H1 (cell line): ENCODE data around the gene GPR176. TPM values are rescaled to one million over a fixed set of nuclear protein-coding genes. Genes with fewer than 3 reads are reported as not detected.

Source experiments
- CTCF ChIA-PET: fragments of 300-600 bp; sonication (Branson Sonifier 250); formaldehyde crosslinking; loops from one replicate; lab custom pipeline; 2021; ENCODE audit not compliant: partially characterized antibody; lab: Charles Lee
- POLR2A ChIA-PET: fragments of 300-600 bp; sonication (Branson Sonifier 250); formaldehyde crosslinking; loops from one replicate; lab custom pipeline; 2021; ENCODE audit warnings: inconsistent platforms; ENCODE audit not compliant: partially characterized antibody; lab: Charles Lee
- DNase-seq, 2 experiments: peaks; one replicate each; pipeline versions ENCODE4 v3.0.0 to v3.0.0-alpha.2; 2010 to 2022; ENCODE audit warnings: low spot score in 2 of 2, low read depth in 1 of 2, mixed read lengths in 1 of 2
- FAIRE-seq: peaks from 2 replicates; lab custom pipeline; 2011; peaks lifted over from hg19 to GRCh38; lab: Jason Lieb, UNC
- H2AFZ ChIP-seq: 2 replicates; pipeline ENCODE4 v1.8.1; 2012; ENCODE audit warnings: low read length, inconsistent platforms
- H2AK5ac ChIP-seq: 2 replicates; pipeline ENCODE4 v1.6.1; 2013; ENCODE audit warnings: low read depth, low read length
- H2BK120ac ChIP-seq: replicated peaks from 2 replicates; pipeline ENCODE3; 2013; ENCODE audit warnings: low read depth, low read length, inconsistent platforms
- H2BK12ac ChIP-seq: 2 replicates; pipeline ENCODE4 v1.6.1; 2013; ENCODE audit warnings: low read depth, low read length
- H2BK15ac ChIP-seq: 2 replicates; pipeline ENCODE4 v1.6.1; 2013; ENCODE audit warnings: low read length
- H2BK20ac ChIP-seq: 2 replicates; pipeline ENCODE4 v1.6.1; 2013; ENCODE audit warnings: low read length
- H2BK5ac ChIP-seq: 2 replicates; pipeline ENCODE4 v1.6.1; 2013; ENCODE audit warnings: low read depth, low read length
- H3K14ac ChIP-seq: 2 replicates; pipeline ENCODE4 v1.6.1; 2013; ENCODE audit warnings: inconsistent platforms; ENCODE audit not compliant: insufficient read length
- H3K18ac ChIP-seq: 2 replicates; pipeline ENCODE4 v1.6.1; 2013; ENCODE audit warnings: low read length; ENCODE audit errors: extremely low read depth
- H3K23ac ChIP-seq: 2 replicates; pipeline ENCODE4 v1.6.1; 2013; ENCODE audit warnings: inconsistent platforms; ENCODE audit not compliant: insufficient read length
- H3K23me2 ChIP-seq: 2 replicates; pipeline ENCODE4 v1.6.1; 2013; ENCODE audit warnings: low read depth, low read length
- H3K27ac ChIP-seq: 2 replicates; pipeline ENCODE4 v1.6.1; 2011; ENCODE audit warnings: low read depth, low read length, inconsistent platforms
- H3K27me3 ChIP-seq, 4 experiments: replicated peaks in 1 of 4; 1 replicate in 1 of 4; 2 replicates in 3 of 4; pipeline versions ENCODE4 v1.6.1 to v1.8.1; 2011 to 2013; ENCODE audit warnings: low read length in 3 of 4, mild to moderate bottlenecking in 3 of 4, inconsistent platforms in 2 of 4, mixed read lengths in 2 of 4, moderate library complexity in 1 of 4; ENCODE audit not compliant: control insufficient read depth in 3 of 4, insufficient read depth in 3 of 4; ENCODE audit errors: extremely low read depth in 1 of 4
- H3K36me3 ChIP-seq, 4 experiments: 2 replicates each; pipeline versions ENCODE4 v1.6.1 to v1.8.1; 2011 to 2013; ENCODE audit warnings: mild to moderate bottlenecking in 4 of 4, low read length in 3 of 4, moderate library complexity in 2 of 4, control low read depth in 1 of 4, inconsistent platforms in 1 of 4; ENCODE audit not compliant: insufficient read depth in 4 of 4, control insufficient read depth in 2 of 4
- H3K4ac ChIP-seq: replicated peaks from 2 replicates; pipeline ENCODE3; 2013; ENCODE audit warnings: low read length, low read depth, mixed read lengths, inconsistent platforms; ENCODE audit not compliant: insufficient read length
- H3K4me1 ChIP-seq, 4 experiments: replicated peaks in 1 of 4; 1 replicate in 1 of 4; 2 replicates in 3 of 4; pipeline versions ENCODE4 v1.6.1 to v1.8.1; 2011 to 2013; ENCODE audit warnings: low read length in 3 of 4, inconsistent platforms in 2 of 4, mixed read lengths in 1 of 4; ENCODE audit not compliant: insufficient read depth in 4 of 4, control insufficient read depth in 3 of 4
- H3K4me2 ChIP-seq, 2 experiments: 2 replicates each; pipeline versions ENCODE4 v1.6.1 to v1.8.1; 2011 to 2013; ENCODE audit warnings: low read depth in 2 of 2, low read length in 2 of 2, control low read depth in 1 of 2, inconsistent platforms in 1 of 2, mild to moderate bottlenecking in 1 of 2; ENCODE audit not compliant: insufficient read depth in 1 of 2
- H3K4me3 ChIP-seq, 4 experiments: fragments of 200-600, 300-600 bp in 1 of 4; sonication (generic), shearing (Covaris generic), sonication (Bioruptor Twin) in 1 of 4; 2 replicates each; pipeline versions ENCODE4 v1.5.1 to v1.8.1; 2011 to 2016; ENCODE audit warnings: low read length in 4 of 4, low read depth in 3 of 4, control low read depth in 2 of 4, inconsistent platforms in 2 of 4, mild to moderate bottlenecking in 2 of 4, mixed read lengths in 1 of 4, moderate library complexity in 1 of 4; ENCODE audit not compliant: insufficient read depth in 2 of 4; ENCODE audit errors: extremely low read depth in 1 of 4
- H3K56ac ChIP-seq: replicated peaks from 2 replicates; pipeline ENCODE3; 2013; ENCODE audit warnings: low read depth, mild to moderate bottlenecking, mixed read lengths, low read length, inconsistent platforms; ENCODE audit not compliant: insufficient read length
- H3K79me1 ChIP-seq: 2 replicates; pipeline ENCODE4 v1.6.1; 2013; ENCODE audit warnings: low read depth, low read length, control low read depth
- H3K79me2 ChIP-seq, 2 experiments: 2 replicates each; pipeline versions ENCODE4 v1.6.1 to v1.8.1; 2012 to 2013; ENCODE audit warnings: low read length in 2 of 2, mild to moderate bottlenecking in 2 of 2, inconsistent platforms in 1 of 2; ENCODE audit not compliant: insufficient read depth in 2 of 2, control insufficient read depth in 1 of 2
- H3K9ac ChIP-seq, 4 experiments: replicated peaks in 1 of 4; 1 replicate in 1 of 4; 2 replicates in 3 of 4; pipeline versions ENCODE4 v1.6.1 to v1.8.1; 2011 to 2013; ENCODE audit warnings: low read depth in 3 of 4, low read length in 3 of 4, control low read depth in 2 of 4, mild to moderate bottlenecking in 2 of 4, moderate library complexity in 2 of 4, inconsistent platforms in 1 of 4; ENCODE audit errors: extremely low read depth in 1 of 4
- H3K9me3 ChIP-seq, 2 experiments: 2 replicates each; pipeline versions ENCODE4 v1.6.1 to v1.8.1; 2012 to 2013; ENCODE audit warnings: mild to moderate bottlenecking in 2 of 2, moderate library complexity in 2 of 2, control low read depth in 1 of 2, inconsistent platforms in 1 of 2, low read depth in 1 of 2, low read length in 1 of 2, mixed read lengths in 1 of 2; ENCODE audit not compliant: insufficient read depth in 2 of 2
- H4K20me1 ChIP-seq, 2 experiments: replicated peaks in 1 of 2; 2 replicates each; pipeline versions ENCODE3 to v1.8.1; 2011 to 2013; ENCODE audit warnings: inconsistent platforms in 2 of 2, low read length in 2 of 2, mild to moderate bottlenecking in 1 of 2; ENCODE audit not compliant: insufficient read depth in 2 of 2, control insufficient read depth in 1 of 2
- H4K5ac ChIP-seq: 2 replicates; pipeline ENCODE4 v1.6.1; 2013; ENCODE audit warnings: low read length, low read depth, mixed read lengths, inconsistent platforms; ENCODE audit not compliant: insufficient read length
- H4K8ac ChIP-seq: 2 replicates; pipeline ENCODE4 v1.8.0; 2013; ENCODE audit warnings: mild to moderate bottlenecking, moderate library complexity, low read length, inconsistent platforms; ENCODE audit not compliant: insufficient read depth; ENCODE audit errors: extremely low read depth
- H4K91ac ChIP-seq: replicated peaks from 2 replicates; pipeline ENCODE3; 2013; ENCODE audit warnings: low read length, mixed read lengths, inconsistent platforms; ENCODE audit not compliant: insufficient read length
- KDM1A ChIP-seq: fragments of 200-600, 300-600 bp; sonication (generic); IDR thresholded peaks from 2 replicates; pipeline ENCODE4 v1.7.1; 2016; ENCODE audit warnings: mild to moderate bottlenecking, low read length, borderline replicate concordance
- WGBS, 2 experiments: shearing (Covaris generic) in 1 of 2; methylation state at CpG; one replicate each; pipeline versions ENCODE4 v1.1.6 to v1.1.7; 2013 to 2015; ENCODE audit warnings: low lambda C conversion rate in 2 of 2, mixed read lengths in 2 of 2, inconsistent platforms in 1 of 2, low coverage in 1 of 2, missing lambda C conversion rate in 1 of 2; ENCODE audit not compliant: insufficient replicate concordance in 2 of 2, insufficient coverage in 1 of 2, insufficient read length in 1 of 2; ENCODE audit errors: extremely low coverage in 1 of 2, missing lambda C conversion rate in 1 of 2; 5-methylcytosine and 5-hydroxymethylcytosine counted together
- polyA plus RNA-seq, 7 experiments: library from polyadenylated mRNA; depleted of rRNA in 3 of 7; stranded (reverse) in 5 of 7; unstranded in 2 of 7; fragments of >200 nt in 5 of 7; fragments of 200-250 nt in 2 of 7; gene quantifications; 1 replicate in 5 of 7; 2 replicates in 1 of 7; 4 replicates in 1 of 7; pipeline versions ENCODE4 v1.2.1 to v1.2.3, GENCODE V29; 2011 to 2013; ENCODE audit warnings: missing spikeins in 2 of 7, mixed read lengths in 2 of 7
- total RNA-seq: library from RNA; stranded (reverse); fragmentation: NEBNext Ultra II Directional; extraction: Animal tissue kit (Norgen Biotek cat#: 25700); gene quantifications from 2 replicates; pipeline ENCODE4 v1.2.1, GENCODE V29; 2021

GPR176 gene
- total and polyA plus RNA-seq, 2 of the 8 experiments (the other 6 are each of a cell fraction or from before 2014, with no cell fraction given): 190 to 281 TPM

- no peak for FAIRE-seq
- H3K9ac ChIP-seq: no peak overlapping the region
- no peak overlapping the region for H3K56ac ChIP-seq
- no peaks in the 10 kb centered on the region for H3K27me3 ChIP-seq
- H3K36me3 ChIP-seq: peaks cover 3 to 28% (median 13%) of the 10 kb centered on the region in 4 experiments
- peaks cover 0 to 4% of the 10 kb centered on the region in 2 experiments for H4K20me1 ChIP-seq
- peak overlapping the region in 1 of 2 experiments; percentile 29; a peak in 1 of 4 replicates for H3K4me2 ChIP-seq
- peaks cover 6% of the 10 kb centered on the region for H3K23me2 ChIP-seq
- no peak overlapping the region for H2BK5ac ChIP-seq
- no peak overlapping the region for H2BK20ac ChIP-seq
- POLR2A ChIA-PET: interaction anchor here (0.8 to 2.2 kb wide), 7 partner anchors 11 to 48 kb away, joined by 3 to 8 read pairs (median 4); no protein-coding TSS in a partner anchor
- peaks cover 8% of the 10 kb centered on the region for H3K79me1 ChIP-seq
- H2BK12ac ChIP-seq: no peak overlapping the region
- H3K18ac ChIP-seq: no peak overlapping the region
- no peak for DNase-seq
- no peak overlapping the region for H2BK15ac ChIP-seq
- H3K4me1 ChIP-seq: peaks cover 0 to 8% (median 5%) of the 10 kb centered on the region in 4 experiments; a peak in 4 of 7 replicates
- H4K5ac ChIP-seq: no peak overlapping the region
- H4K91ac ChIP-seq: no peak overlapping the region
- H3K27ac ChIP-seq: no peak overlapping the region
- H3K4ac ChIP-seq: no peak overlapping the region
- WGBS, 2 experiments: 91% methylated on average over 7 of the region's 7 CpGs; no CpG with 5 or more reads in 1 of the 2 experiments
- no peak overlapping the region for H3K23ac ChIP-seq
- H2AFZ ChIP-seq: no peak overlapping the region
- no peak overlapping the region for H2BK120ac ChIP-seq
- H3K14ac ChIP-seq: no peak overlapping the region
- no peaks in the 10 kb centered on the region for H3K9me3 ChIP-seq
- H4K8ac ChIP-seq: no peak overlapping the region
- H3K4me3 ChIP-seq: no peak overlapping the region
- CTCF ChIA-PET: interaction anchor here (0.7 to 2.2 kb wide), 4 partner anchors 12 to 249 kb away, joined by 3 to 10 read pairs (median 6); no protein-coding TSS in a partner anchor
- H2AK5ac ChIP-seq: no peak overlapping the region
- H3K79me2 ChIP-seq: peaks cover 8 to 66% of the 10 kb centered on the region in 2 experiments; a peak in 3 of 4 replicates
- no peak for TF ChIP-seq KDM1A
Measured at GRCh38 chr15:39936187-39936586, 16.1 kb upstream of the GPR176 start.
